Adrenal gland (tissue), 5 donors: ENCODE results near the gene ARFGAP3.

Source experiments
- CTCF ChIP-seq, 6 experiments: fragments of 450-650 bp in 4 of 6; fragments of 200-600 bp in 2 of 6; sonication (generic) in 1 of 6; IDR thresholded peaks; 1 replicate in 5 of 6; 2 replicates in 1 of 6; pipeline versions ENCODE4 v1.5.1 to v1.8.0; 2016 to 2021; ENCODE audit warnings: antibody characterized with exemption in 6 of 6, mild to moderate bottlenecking in 2 of 6, moderate library complexity in 1 of 6
- POLR2A ChIP-seq, 2 donors: fragments of 450-650 bp; IDR thresholded peaks; one replicate each; pipeline ENCODE4 v1.6.1; 2017; ENCODE audit warnings: antibody characterized with exemption in 2 of 2, mild to moderate bottlenecking in 2 of 2, moderate library complexity in 1 of 2
- donor health status: DM: no; HTN: no; CAD: no.

- no peak for TF ChIP-seq CTCF (IDR thresholded peaks at IDR 0.05)
- no peak for TF ChIP-seq POLR2A (IDR thresholded peaks at IDR 0.05)
Measured at GRCh38 chr22:42891008-42891407, 33.9 kb upstream of the ARFGAP3 start.
